ENCODE measurements around the gene WNT5A. TPM values are rescaled to one million over a fixed set of nuclear protein-coding genes. Genes with fewer than 3 reads are reported as not detected.

WNT5A gene
- total and polyA plus RNA-seq, 9 of the 15 experiments (the other 6 are each of a cell fraction or from before 2014, with no cell fraction given) = 0.11 TPM; not detected in 8

GRCh38 chr3:55524565-55525244 lies 37.6 kb upstream of the WNT5A start:
- Histone ChIP-seq H3K4me1 (replicated peaks in 1 of 2; ENCODE audit: control insufficient read depth in 2 of 2, insufficient read depth in 2 of 2, low read length in 2 of 2) (no peaks in the 10 kb centered on the region), H3K9me3 (replicated peaks; ENCODE audit: control insufficient read depth, insufficient read depth, low read depth, low read length) (no peaks in the 10 kb centered on the region), H2AFZ (ENCODE audit: low read depth, low read length) (no peak overlapping the region), H3K27me3 (ENCODE audit: control insufficient read depth in 2 of 2, insufficient read depth in 2 of 2, low read length in 2 of 2) (no peaks in the 10 kb centered on the region), H4K20me1 (replicated peaks; ENCODE audit: control insufficient read depth, insufficient read depth, low read length) (no peaks in the 10 kb centered on the region), H3K9me1 (ENCODE audit: control insufficient read depth, insufficient read depth, low read length) (no peaks in the 10 kb centered on the region), H3K4me3 (no peak overlapping the region), H3K36me3 (ENCODE audit: control insufficient read depth, insufficient read depth, low read length) (no peaks in the 10 kb centered on the region), H3K4me2 (ENCODE audit: insufficient read depth, low read length) (no peak overlapping the region), H3K27ac (ENCODE audit: extremely low read depth, low read depth, low read length) (no peak overlapping the region), H3K9ac (ENCODE audit: insufficient read depth in 1 of 2, low read depth in 2 of 2, low read length in 2 of 2) (no peak overlapping the region), H3K79me2 (ENCODE audit: control insufficient read depth, insufficient read depth, low read length) (no peaks in the 10 kb centered on the region)
- in situ Hi-C loops (cut with MboI) (no loop called here), intact Hi-C loops (cut with micrococcal nuclease) (no loop called here)
- ChIA-PET POLR2A (no interaction called here), CTCF (ENCODE audit: low intra/inter-chr PET ratio) (no interaction called here)
- no peak for TF ChIP-seq SAFB (IDR thresholded peaks at IDR 0.05; ENCODE audit: borderline replicate concordance, low read depth, low read length)
- TF ChIP-seq E2F6 (IDR thresholded peaks at IDR 0.05; ENCODE audit: borderline replicate concordance in 1 of 2, extremely low read depth in 1 of 2, insufficient read depth in 1 of 2, insufficient read length in 1 of 2, low read depth in 1 of 2, low read length in 1 of 2, poor library complexity in 1 of 2, severe bottlenecking in 1 of 2) = no peak
- TF ChIP-seq PTTG1 (tag; IDR thresholded peaks at IDR 0.05; ENCODE audit: low read depth) = no peak
- no peak for TF ChIP-seq THRA (IDR thresholded peaks at IDR 0.05)
- TF ChIP-seq NFATC3 (IDR thresholded peaks at IDR 0.05) = no peak
- no peak for TF ChIP-seq E2F5 (CRISPR knock-in tag; IDR thresholded peaks at IDR 0.05)
- no TSS peak for BruUV-seq (replicated peaks)
- DNase-seq (ENCODE audit: extremely low read depth in 1 of 4, low spot score in 3 of 4) (no peak), FAIRE-seq (no peak), ATAC-seq (no peak)
- 0% methylated on average over 4 of the region's 4 CpGs for WGBS (ENCODE audit: insufficient coverage, low coverage, missing lambda C conversion rate)

All from K562 (cell line).